ENCODE results near the gene HIVEP1. TPM values are rescaled to one million over a fixed set of nuclear protein-coding genes. Genes with fewer than 3 reads are reported as not detected.

HIVEP1 gene
- total RNA-seq, 3 donors from 2014 or later = 24.8 to 41.3 (median 27.2) TPM

GRCh38 chr6:12060780-12061609 is 48.9 kb downstream of the HIVEP1 start:
- Histone ChIP-seq H3K27me3 (no peaks in the 10 kb centered on the region), H3K4me1 (no peaks in the 10 kb centered on the region), H3K27ac (no peak overlapping the region), H3K36me3 (no peaks in the 10 kb centered on the region), H3K4me3 (peak overlapping the region in 1 of 3 donors; percentile 17), H3K9me3 (no peaks in the 10 kb centered on the region)
- intact Hi-C loops (cut with DNase I; ENCODE audit: low total_unique reads) = no loop called here
- DNase-seq (ENCODE audit: low spot score in 2 of 2) = peak in 1 of 2 donors; percentile 24
- TF ChIP-seq CTCF (IDR thresholded peaks at IDR 0.05) (no peak), POLR2A (IDR thresholded peaks at IDR 0.05) (no peak), POLR2AphosphoS5 (IDR thresholded peaks at IDR 0.05) (no peak)

- H3K36me3 ChIP-seq = no peaks in the 10 kb centered on the region
- TF ChIP-seq POLR2A (IDR thresholded peaks at IDR 0.05) = no peak
- TF ChIP-seq CTCF (IDR thresholded peaks at IDR 0.05) = no peak
- no peak for TF ChIP-seq POLR2AphosphoS5 (IDR thresholded peaks at IDR 0.05)
- no peak for DNase-seq (ENCODE audit: low spot score in 2 of 2)
- no peak overlapping the region for H3K4me3 ChIP-seq
- H3K4me1 ChIP-seq = no peaks in the 10 kb centered on the region
- intact Hi-C loops (cut with DNase I; ENCODE audit: low total_unique reads) = no loop called here
- H3K27ac ChIP-seq = no peak overlapping the region
- no peaks in the 10 kb centered on the region for H3K27me3 ChIP-seq
- no peaks in the 10 kb centered on the region for H3K9me3 ChIP-seq
Observed at GRCh38 chr6:12062605-12063004, 50.5 kb downstream of the HIVEP1 start.

- Histone ChIP-seq H3K27me3 (no peaks in the 10 kb centered on the region), H3K4me3 (no peak overlapping the region), H3K27ac (no peak overlapping the region), H3K4me1 (no peaks in the 10 kb centered on the region), H3K36me3 (no peaks in the 10 kb centered on the region), H3K9me3 (no peaks in the 10 kb centered on the region)
- DNase-seq (ENCODE audit: low spot score in 2 of 2) = no peak
- intact Hi-C loops (cut with DNase I; ENCODE audit: low total_unique reads) = no loop called here
- TF ChIP-seq CTCF (IDR thresholded peaks at IDR 0.05) = no peak
- no peak for TF ChIP-seq POLR2A (IDR thresholded peaks at IDR 0.05)
- TF ChIP-seq POLR2AphosphoS5 (IDR thresholded peaks at IDR 0.05) = no peak
Observed at GRCh38 chr6:12064131-12064530, 52.0 kb downstream of the HIVEP1 start.

GRCh38 chr6:12064538-12065071 is 52.5 kb downstream of the HIVEP1 start:
- Histone ChIP-seq H3K4me3 (no peak overlapping the region), H3K4me1 (no peaks in the 10 kb centered on the region), H3K27me3 (no peaks in the 10 kb centered on the region), H3K9me3 (no peaks in the 10 kb centered on the region), H3K27ac (no peak overlapping the region), H3K36me3 (no peaks in the 10 kb centered on the region)
- intact Hi-C loops (cut with DNase I; ENCODE audit: low total_unique reads) = no loop called here
- DNase-seq (ENCODE audit: low spot score in 2 of 2) = no peak
- TF ChIP-seq CTCF (IDR thresholded peaks at IDR 0.05) (no peak), POLR2A (IDR thresholded peaks at IDR 0.05) (no peak), POLR2AphosphoS5 (IDR thresholded peaks at IDR 0.05) (no peak)
